GM12878 (cell line): ENCODE results near the gene FBXL19. TPM values are rescaled to one million over a fixed set of nuclear protein-coding genes. Genes with fewer than 3 reads are reported as not detected.
A peak's percentile ranks its signal among the peaks of the same experiment; 100 is the strongest.

Experiments used
- ATAC-seq: fragments of 200-7000 bp; cut with Tn5 transposase; 3 replicates; pipeline ENCODE4 v1.9.1; 2020; ENCODE audit warnings: mild to moderate bottlenecking, moderate library complexity
- BruUV-seq: library from RNA; stranded (reverse); fragments of 400-500 nt; replicated peaks from 2 replicates; lab custom pipeline; 2021; lab: Mats Ljungman, UMichigan
- CTCF ChIA-PET: fragments of 300-600 bp; sonication (Branson Sonifier 250); formaldehyde crosslinking; extraction: SDS; loops from one replicate; lab custom pipeline; 2021; ENCODE audit warnings: inconsistent platforms; lab: Yijun Ruan, JAX
- POLR2A ChIA-PET: fragments of 350-600 bp; formaldehyde crosslinking; extraction: SDS; loops from one replicate; lab custom pipeline; 2021; ENCODE audit warnings: inconsistent platforms; lab: Charles Lee
- RAD21 ChIA-PET: fragments of 300-600 bp; sonication (Branson Sonifier 250); formaldehyde crosslinking; loops from one replicate; lab custom pipeline; 2023; ENCODE audit warnings: antibody characterized with exemption; ENCODE audit not compliant: unreplicated experiment; lab: Charles Lee
- SMC1A ChIA-PET: fragments of 300-600 bp; sonication (Branson Sonifier 250); formaldehyde crosslinking; loops from one replicate; lab custom pipeline; 2023; ENCODE audit not compliant: unreplicated experiment, uncharacterized antibody; lab: Charles Lee
- DNase-seq: peaks from one replicate; pipeline ENCODE4 v3.0.0-alpha.2; 2011; ENCODE audit warnings: low read depth, low spot score
- FAIRE-seq: peaks from 3 replicates; lab custom pipeline; 2011; peaks lifted over from hg19 to GRCh38; lab: Jason Lieb, UNC
- H2AFZ ChIP-seq: 2 replicates; pipeline ENCODE4 v1.6.0; 2011; ENCODE audit warnings: low read depth, low read length, control low read depth; ENCODE audit not compliant: control insufficient read depth
- H3K27ac ChIP-seq: 2 replicates; pipeline ENCODE4 v1.5.1; 2011; ENCODE audit warnings: control low read depth; ENCODE audit not compliant: control insufficient read depth, insufficient read depth
- H3K27me3 ChIP-seq, 2 experiments: replicated peaks in 1 of 2; 2 replicates each; pipeline versions ENCODE4 v1.6.0 to v1.6.1; 2011; ENCODE audit warnings: low read length in 1 of 2; ENCODE audit not compliant: control insufficient read depth in 2 of 2, insufficient read depth in 2 of 2
- H3K36me3 ChIP-seq, 2 experiments: 2 replicates each; pipeline ENCODE4 v1.5.1; 2011; ENCODE audit warnings: low read length in 1 of 2; ENCODE audit not compliant: control insufficient read depth in 2 of 2, insufficient read depth in 2 of 2
- H3K4me1 ChIP-seq: 2 replicates; pipeline ENCODE4 v1.6.1; 2011; ENCODE audit warnings: mild to moderate bottlenecking, low read length, moderate library complexity, mixed read lengths; ENCODE audit not compliant: control insufficient read depth, insufficient read depth
- H3K4me2 ChIP-seq: 2 replicates; pipeline ENCODE4 v1.6.0; 2011; ENCODE audit warnings: control low read depth; ENCODE audit not compliant: control insufficient read depth, insufficient read depth
- H3K4me3 ChIP-seq: fragments of 200-600 bp; sonication (generic); 2 replicates; pipeline ENCODE4 v1.5.1; 2016
- H3K79me2 ChIP-seq: 2 replicates; pipeline ENCODE4 v1.6.0; 2011; ENCODE audit warnings: low read length; ENCODE audit not compliant: control insufficient read depth, insufficient read depth
- H3K9ac ChIP-seq: 2 replicates; pipeline ENCODE4 v1.8.0; 2011; ENCODE audit warnings: low read length, control low read depth, mixed read lengths; ENCODE audit not compliant: control insufficient read depth, insufficient read depth
- H3K9me3 ChIP-seq: replicated peaks from 3 replicates; pipeline ENCODE4 v1.5.1; 2011; ENCODE audit warnings: mild to moderate bottlenecking, low read length; ENCODE audit not compliant: control insufficient read depth, insufficient read depth
- H4K20me1 ChIP-seq: 2 replicates; pipeline ENCODE4 v1.6.0; 2011; ENCODE audit not compliant: control insufficient read depth, insufficient read depth
- ATF3 ChIP-seq: IDR thresholded peaks from 2 replicates; pipeline ENCODE4 v1.6.1; 2011; ENCODE audit warnings: low read depth, mild to moderate bottlenecking, low read length, moderate library complexity, borderline replicate concordance; ENCODE audit errors: extremely low read depth
- CREB1 ChIP-seq: IDR thresholded peaks from 2 replicates; pipeline ENCODE4 v1.6.1; 2012; ENCODE audit warnings: low read depth, mild to moderate bottlenecking, inconsistent platforms
- E2F8 ChIP-seq: fragments of 450-650 bp; IDR thresholded peaks from 2 replicates; pipeline ENCODE4 v1.6.1; 2018; ENCODE audit warnings: mild to moderate bottlenecking, low read depth, moderate library complexity; ENCODE audit not compliant: partially characterized antibody
- EGR1 ChIP-seq, 2 experiments: IDR thresholded peaks; 1 replicate in 1 of 2; 2 replicates in 1 of 2; pipeline ENCODE4 v1.6.1; 2011 to 2012; ENCODE audit warnings: low read depth in 2 of 2, low read length in 2 of 2, borderline replicate concordance in 1 of 2, mild to moderate bottlenecking in 1 of 2, moderate library complexity in 1 of 2
- ESRRA ChIP-seq: IDR thresholded peaks from 2 replicates; pipeline ENCODE4 v1.6.1; 2012; ENCODE audit warnings: mild to moderate bottlenecking, low read length, improper control_type of control experiment
- HCFC1 ChIP-seq: fragments of 150-350 bp; IDR thresholded peaks from 2 replicates; pipeline ENCODE4 v1.6.1; 2014; ENCODE audit warnings: low read length
- HDAC2 ChIP-seq: fragments of 200-600 bp; sonication (generic); IDR thresholded peaks from 2 replicates; pipeline ENCODE4 v1.6.1; 2017
- HDGF ChIP-seq: fragments of 450-650 bp; IDR thresholded peaks from 2 replicates; pipeline ENCODE4 v1.6.1; 2016; ENCODE audit warnings: antibody characterized with exemption
- IRF5 ChIP-seq: fragments of 450-650 bp; IDR thresholded peaks from 2 replicates; pipeline ENCODE4 v1.6.1; 2017; ENCODE audit warnings: borderline replicate concordance
- NFXL1 ChIP-seq: fragments of 450-650 bp; IDR thresholded peaks from 2 replicates; pipeline ENCODE4 v1.6.1; 2017; ENCODE audit warnings: antibody characterized with exemption, mild to moderate bottlenecking, borderline replicate concordance
- NFYB ChIP-seq: IDR thresholded peaks from 2 replicates; pipeline ENCODE4 v1.6.1; 2011; ENCODE audit warnings: low read depth, mild to moderate bottlenecking, low read length, improper control_type of control experiment, moderate library complexity; ENCODE audit not compliant: insufficient read depth
- PKNOX1 ChIP-seq: fragments of 450-650 bp; IDR thresholded peaks from 2 replicates; pipeline ENCODE4 v1.6.1; 2016; ENCODE audit warnings: mild to moderate bottlenecking
- RAD21 ChIP-seq: IDR thresholded peaks from 2 replicates; pipeline ENCODE4 v1.6.1; 2011; ENCODE audit warnings: mild to moderate bottlenecking, low read depth, low read length, moderate library complexity; ENCODE audit not compliant: insufficient read depth
- RELB ChIP-seq: fragments of 450-650 bp; IDR thresholded peaks from 2 replicates; pipeline ENCODE4 v1.6.1; 2017; ENCODE audit warnings: low read depth, mild to moderate bottlenecking, moderate library complexity
- SMAD5 ChIP-seq: IDR thresholded peaks from 2 replicates; pipeline ENCODE4 v1.6.1; 2016; ENCODE audit warnings: antibody characterized with exemption, low read depth
- WGBS: methylation state at CpG from one replicate; pipeline ENCODE4 v1.1.6; 2016; ENCODE audit warnings: low lambda C conversion rate; ENCODE audit not compliant: insufficient replicate concordance, insufficient coverage; ENCODE audit errors: missing lambda C conversion rate; 5-methylcytosine and 5-hydroxymethylcytosine counted together
- in situ Hi-C: fragments of 300-500 bp; cut with MboI; formaldehyde crosslinking; loops from 9 replicates; pipeline ENCODE4 v1.14.3; 2018; ENCODE audit warnings: mixed read lengths
- intact Hi-C: fragments of 100-400 bp; cut with micrococcal nuclease; formaldehyde crosslinking; loops from one replicate; pipeline ENCODE4 v1.14.2; 2022; ENCODE audit not compliant: unreplicated experiment
- polyA plus RNA-seq, 11 experiments: library from polyadenylated mRNA; depleted of rRNA in 4 of 11; unstranded in 6 of 11; stranded (reverse) in 5 of 11; fragments of >200 nt; fragmentation: Nextera tagmentation in 4 of 11; fragmentation: Illumina TruSeq in 1 of 11; extraction: Ambion mirVana in 4 of 11; extraction: Trizol in 1 of 11; gene quantifications; 1 replicate in 1 of 11; 2 replicates in 10 of 11; pipeline versions ENCODE4 v1.2.1 to v1.2.3, GENCODE V29; 2011 to 2016; ENCODE audit warnings: inconsistent platforms in 2 of 11, missing spikeins in 2 of 11, low read depth in 1 of 11
- total RNA-seq, 4 experiments: library from RNA; depleted of rRNA in 3 of 4; stranded (reverse); fragments of >200 nt in 3 of 4; fragmentation: Illumina TruSeq in 1 of 4; extraction: Trizol in 1 of 4; gene quantifications; 2 replicates each; pipeline versions ENCODE4 v1.2.1 to v1.2.3, GENCODE V29; 2013 to 2021

The FBXL19 gene
- total and polyA plus RNA-seq, 10 of the 15 experiments (the other 5 are each of a cell fraction or from before 2014, with no cell fraction given): 0.02 to 32.1 (median 6.8) TPM; not detected in 1

- no peak overlapping the region for H3K27ac ChIP-seq
- ChIA-PET POLR2A (no interaction called here), CTCF (interaction anchor here (4.1 kb wide), 1 partner anchor 50 kb away, joined by 28 read pairs; no protein-coding TSS in a partner anchor), SMC1A (interaction anchor here (8.8 kb wide), 1 partner anchor 50 kb away, joined by 146 read pairs; no protein-coding TSS in a partner anchor), RAD21 (no interaction called here)
- H3K4me3 ChIP-seq: peak overlapping the region; percentile 19; the same call in 1 of the 2 replicates
- no peaks in the 10 kb centered on the region for H3K9me3 ChIP-seq
- H3K4me1 ChIP-seq: peaks cover 25% of the 10 kb centered on the region
- no peak for DNase-seq
- H3K27me3 ChIP-seq: no peaks in the 10 kb centered on the region
- FAIRE-seq: no peak
- peaks cover 1% of the 10 kb centered on the region; the same call in 1 of the 2 replicates for H3K79me2 ChIP-seq
- H4K20me1 ChIP-seq: no peaks in the 10 kb centered on the region; the same call in 1 of the 2 replicates
- peak overlapping the region; percentile 71; the same call in 1 of the 2 replicates for H3K4me2 ChIP-seq
- TSS peak; percentile 88 for BruUV-seq
- WGBS: 61% methylated on average over 16 of the region's 16 CpGs
- H3K36me3 ChIP-seq: no peaks in the 10 kb centered on the region; a peak in 1 of 4 replicates
- in situ Hi-C loops (no loop called here), intact Hi-C loops (loop anchor here (2.0 to 10.0 kb wide), 2 partner anchors 50 to 240 kb away; partner anchors contain the start of genes FBRS and PRR14)
- ATAC-seq: no peak
- peak overlapping the region; percentile 89 for H2AFZ ChIP-seq
- peak overlapping the region; percentile 56; the same call in 1 of the 2 replicates for H3K9ac ChIP-seq
- peak; percentile 70 for TF ChIP-seq PKNOX1
- no peak for TF ChIP-seq IRF5
- TF ChIP-seq CREB1: no peak
- TF ChIP-seq ESRRA: no peak
- TF ChIP-seq RAD21: no peak
- TF ChIP-seq EGR1 (IDR thresholded peaks at IDR 0.05; ENCODE audit: borderline replicate concordance in 1 of 2, low read depth in 2 of 2, low read length in 2 of 2): no peak
- no peak for TF ChIP-seq SMAD5
- no peak for TF ChIP-seq HCFC1
- TF ChIP-seq RELB: no peak
- no peak for TF ChIP-seq E2F8
- TF ChIP-seq ATF3: no peak
- no peak for TF ChIP-seq HDAC2
- TF ChIP-seq NFXL1: no peak
- no peak for TF ChIP-seq HDGF
- no peak for TF ChIP-seq NFYB
These were observed 28.6 kb upstream of the FBXL19 start for GRCh38 chr16:30894540-30895368.
